OCI-LY7 (cell line): ENCODE measurements around the gene EXT2.

ENCODE experiments used
- CTCF ChIP-seq: fragments of 200-600 bp; sonication (generic); conservative IDR thresholded peaks from 2 replicates; pipeline ENCODE4 v1.5.1; 2014; ENCODE audit warnings: mild to moderate bottlenecking, antibody characterized with exemption, low read length, moderate library complexity, mixed read lengths
- EZH2phosphoT487 ChIP-seq: fragments of 200-600 bp; sonication (generic); IDR thresholded peaks from 2 replicates; pipeline ENCODE4 v1.6.1; 2018; ENCODE audit warnings: low read depth, borderline replicate concordance, mild to moderate bottlenecking, mixed run types, antibody characterized with exemption, low read length, moderate library complexity, mixed read lengths

- no peak for TF ChIP-seq CTCF
- no peak for TF ChIP-seq EZH2phosphoT487
These were observed 77.5 kb downstream of the EXT2 start for GRCh38 chr11:44172966-44173365.
